Measurements from ENCODE around the gene OVOL1. TPM values are rescaled to one million over a fixed set of nuclear protein-coding genes. Genes with fewer than 3 reads are reported as not detected.

The OVOL1 gene
- total RNA-seq (2022) (12.7 and 15.2 TPM in 2 replicates), Bru-seq, nascent RNA (percentile 56 among the genes with signal in this experiment), BruChase-seq, experiment 1, labeled RNA remaining after a 6-hour chase (percentile 50 among the genes with signal in this experiment), BruChase-seq, experiment 2, labeled RNA remaining after a 2-hour chase (percentile 53 among the genes with signal in this experiment)
- long read RNA-seq, transcript OVOL1-201 (4 exons, 3,034 nt) = major isoform, 12 of 22 reads
- long read RNA-seq, partial matches to known transcripts = 0 of 22 reads
- long read RNA-seq, other reads (novel, unspliced or antisense) = 10 of 22 reads

GRCh38 chr11:65786786-65787636 lies at the start of gene OVOL1:
TSS of gene OVOL1 (plus strand) at chr11:65787063. CDS start at chr11:65787374, 311 bp downstream.
- H3K27me3 Mint-ChIP-seq (ENCODE audit: unreplicated experiment) = no peaks in the 10 kb centered on the region
- H3K4me3 Mint-ChIP-seq (ENCODE audit: low read depth, unreplicated experiment) = peak within 1 kb of the TSS; percentile 86
- no peaks in the 10 kb centered on the region for H3K9me3 Mint-ChIP-seq (ENCODE audit: low read depth, unreplicated experiment)
- DNase-seq = peak; percentile 92
- TF ChIP-seq CTCF (IDR thresholded peaks at IDR 0.05; ENCODE audit: unreplicated experiment) = no peak
- no TSS peak for BruUV-seq (replicated peaks)
- CTCF ChIA-PET = interaction anchor here (1.0 kb wide), 1 partner anchor 332 kb away, joined by 3 read pairs; no protein-coding TSS in a partner anchor
- peak within 1 kb of the TSS; percentile 82 for H3K27ac Mint-ChIP-seq (ENCODE audit: unreplicated experiment)
- intact Hi-C loops (cut with micrococcal nuclease; ENCODE audit: unreplicated experiment) = no loop called here
- H3K4me1 Mint-ChIP-seq (ENCODE audit: low read depth, unreplicated experiment) = peaks cover 46% of the 10 kb centered on the region
- H3K36me3 Mint-ChIP-seq (ENCODE audit: insufficient read depth, unreplicated experiment) = peaks cover 44% of the 10 kb centered on the region

GRCh38 chr11:65739022-65739421 lies 47.8 kb upstream of the OVOL1 start:
- Mint-ChIP-seq H3K4me1 (ENCODE audit: low read depth, unreplicated experiment) (no peaks in the 10 kb centered on the region), H3K27me3 (ENCODE audit: unreplicated experiment) (peaks cover 62% of the 10 kb centered on the region), H3K4me3 (ENCODE audit: low read depth, unreplicated experiment) (no peak overlapping the region), H3K27ac (ENCODE audit: unreplicated experiment) (no peak overlapping the region), H3K9me3 (ENCODE audit: low read depth, unreplicated experiment) (peaks cover 8% of the 10 kb centered on the region), H3K36me3 (ENCODE audit: insufficient read depth, unreplicated experiment) (no peaks in the 10 kb centered on the region)
- TF ChIP-seq CTCF (IDR thresholded peaks at IDR 0.05; ENCODE audit: unreplicated experiment) = no peak
- no TSS peak for BruUV-seq (replicated peaks)
- CTCF ChIA-PET = no interaction called here
- intact Hi-C loops (cut with micrococcal nuclease; ENCODE audit: unreplicated experiment) = no loop called here
- DNase-seq = no peak

GRCh38 chr11:65741185-65741584 lies 45.7 kb upstream of the OVOL1 start:
- peaks cover 8% of the 10 kb centered on the region for H3K9me3 Mint-ChIP-seq (ENCODE audit: low read depth, unreplicated experiment)
- BruUV-seq (replicated peaks) = no TSS peak
- no peak for DNase-seq
- intact Hi-C loops (cut with micrococcal nuclease; ENCODE audit: unreplicated experiment) = no loop called here
- CTCF ChIA-PET = no interaction called here
- no peaks in the 10 kb centered on the region for H3K4me1 Mint-ChIP-seq (ENCODE audit: low read depth, unreplicated experiment)
- H3K27ac Mint-ChIP-seq (ENCODE audit: unreplicated experiment) = no peak overlapping the region
- TF ChIP-seq CTCF (IDR thresholded peaks at IDR 0.05; ENCODE audit: unreplicated experiment) = no peak
- H3K27me3 Mint-ChIP-seq (ENCODE audit: unreplicated experiment) = peaks cover 72% of the 10 kb centered on the region
- H3K36me3 Mint-ChIP-seq (ENCODE audit: insufficient read depth, unreplicated experiment) = no peaks in the 10 kb centered on the region
- H3K4me3 Mint-ChIP-seq (ENCODE audit: low read depth, unreplicated experiment) = no peak overlapping the region

GRCh38 chr11:65742353-65742752 lies 44.5 kb upstream of the OVOL1 start:
- peaks cover 4% of the 10 kb centered on the region for H3K9me3 Mint-ChIP-seq (ENCODE audit: low read depth, unreplicated experiment)
- no peak for TF ChIP-seq CTCF (IDR thresholded peaks at IDR 0.05; ENCODE audit: unreplicated experiment)
- H3K27me3 Mint-ChIP-seq (ENCODE audit: unreplicated experiment) = peaks cover 72% of the 10 kb centered on the region
- H3K36me3 Mint-ChIP-seq (ENCODE audit: insufficient read depth, unreplicated experiment) = no peaks in the 10 kb centered on the region
- no TSS peak for BruUV-seq (replicated peaks)
- CTCF ChIA-PET = no interaction called here
- intact Hi-C loops (cut with micrococcal nuclease; ENCODE audit: unreplicated experiment) = no loop called here
- H3K4me1 Mint-ChIP-seq (ENCODE audit: low read depth, unreplicated experiment) = no peaks in the 10 kb centered on the region
- no peak overlapping the region for H3K4me3 Mint-ChIP-seq (ENCODE audit: low read depth, unreplicated experiment)
- DNase-seq = no peak
- H3K27ac Mint-ChIP-seq (ENCODE audit: unreplicated experiment) = no peak overlapping the region
